Adrenal gland (tissue), 12 donors: ENCODE data around the gene OR10G4. TPM values are rescaled to one million over a fixed set of nuclear protein-coding genes. Genes with fewer than 3 reads are reported as not detected.

Experiments used
- DNase-seq, 7 donors: peaks; one replicate each; pipeline ENCODE4 v3.0.0-alpha.2; 2019 to 2020
- H3K27ac ChIP-seq, 5 donors: fragments of 200-600 bp; sonication (generic) in 4 of 5; 1 replicate in 3 of 5; 2 replicates in 2 of 5; pipeline versions ENCODE4 v1.5.1 to v1.8.0; 2016 to 2020; ENCODE audit warnings: mild to moderate bottlenecking in 1 of 5
- H3K27me3 ChIP-seq: fragments of 200-600 bp; 2 replicates; pipeline ENCODE4 v1.8.0; 2021
- H3K36me3 ChIP-seq, 2 donors: fragments of 200-600 bp; replicated peaks in 1 of 2; 1 replicate in 1 of 2; 2 replicates in 1 of 2; pipeline versions ENCODE4 v1.5.1 to v1.8.0; 2018 to 2022
- H3K4me1 ChIP-seq, 2 donors: fragments of 200-600 bp; replicated peaks in 1 of 2; 1 replicate in 1 of 2; 2 replicates in 1 of 2; pipeline versions ENCODE4 v1.5.1 to v1.8.0; 2018 to 2021
- H3K4me3 ChIP-seq, 4 donors: fragments of 200-600 bp; sonication (generic) in 3 of 4; one replicate each; pipeline ENCODE4 v1.5.1; 2016 to 2018
- H3K9me3 ChIP-seq, 3 donors: fragments of 200-600 bp; sonication (generic) in 1 of 3; replicated peaks in 1 of 3; 1 replicate in 2 of 3; 2 replicates in 1 of 3; pipeline versions ENCODE4 v1.5.1 to v1.8.0; 2016 to 2021
- POLR2A ChIP-seq, 2 donors: fragments of 450-650 bp; IDR thresholded peaks; one replicate each; pipeline ENCODE4 v1.6.1; 2017; ENCODE audit warnings: antibody characterized with exemption in 2 of 2, mild to moderate bottlenecking in 2 of 2, moderate library complexity in 1 of 2
- WGBS, 4 donors: extraction: QIAGEN DNeasy Blood & Tissue Kit in 2 of 4; methylation state at CpG; one replicate each; pipeline versions ENCODE4 v1.1.5 to v1.1.7; 2013 to 2017; 5-methylcytosine and 5-hydroxymethylcytosine counted together
- intact Hi-C, 2 donors: fragments of 100-400 bp; cut with DNase I; formaldehyde crosslinking; loops; one replicate each; pipeline versions ENCODE4 v1.14.1 to v1.15.0; 2022 to 2023
- polyA plus RNA-seq, 3 donors: library from polyadenylated mRNA; stranded (reverse); fragments of 200-250 nt in 2 of 3; fragments of 350-450 nt in 1 of 3; fragmentation: Illumina TruSeq in 1 of 3; extraction: RNeasy Lipid Tissue Mini Kit (QIAGEN cat#74804) in 1 of 3; gene quantifications; one replicate each; pipeline ENCODE4 v1.2.3, GENCODE V29; 2013 to 2014
- total RNA-seq, 9 donors: library from RNA; depleted of rRNA in 4 of 9; stranded (reverse); fragments of >200 nt in 4 of 9; fragments of 120-200 nt in 1 of 9; fragmentation: NEBNext Ultra II Directional in 1 of 9; extraction: Animal tissue kit (Norgen Biotek cat#: 25700) in 1 of 9; gene quantifications; one replicate each; pipeline versions ENCODE4 v1.1.0 to v1.2.4, GENCODE V29; 2013 to 2023
- TF ChIP-seq, protein P1 (sequence below), 6 experiments: fragments of 450-650 bp in 4 of 6; fragments of 200-600 bp in 2 of 6; sonication (generic) in 1 of 6; IDR thresholded peaks; 1 replicate in 5 of 6; 2 replicates in 1 of 6; pipeline versions ENCODE4 v1.5.1 to v1.8.0; 2016 to 2021; ENCODE audit warnings: antibody characterized with exemption in 6 of 6, mild to moderate bottlenecking in 2 of 6, moderate library complexity in 1 of 6
- donor health status: healthy with polysubstance abuse.
- donor health status: Bipolar disorder and iron deficiency.
- donor health status: DM: yes; HTN: yes; CAD: no.
- donor health status: DM: no; HTN: no; CAD: no.
- donor health status: DM: no; HTN: no; CAD: no.
- donor health status: DM: yes; HTN: yes; CAD: no.

Gene OR10G4
- total and polyA plus RNA-seq, 12 donors, result 0.06 TPM; not detected in 11

DNA sequence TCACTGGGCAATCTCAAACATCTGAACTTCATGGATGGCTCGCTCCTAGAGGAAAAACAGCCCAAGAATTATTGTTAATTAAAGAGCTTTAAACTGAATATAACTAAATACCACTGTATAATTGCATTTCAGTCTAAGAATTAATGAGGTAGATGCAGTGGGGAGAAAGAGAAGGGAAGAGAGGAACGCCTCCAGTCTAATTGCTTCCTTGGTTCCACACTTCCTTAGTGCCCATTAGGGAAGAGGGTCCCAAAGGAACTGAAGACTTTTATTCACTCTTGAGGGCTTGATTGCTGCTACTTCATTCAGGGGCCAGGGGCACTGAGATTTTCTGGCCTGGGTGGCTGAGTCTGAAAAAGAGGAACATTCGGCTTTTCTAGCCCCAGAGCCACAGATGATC lies 40.2 kb downstream of the OR10G4 start:
- H3K27ac ChIP-seq, result no peak overlapping the region

More for the DNA sequence above, 40.2 kb downstream of the OR10G4 start:
- Histone ChIP-seq H3K4me3 (no peak overlapping the region), H3K4me1 (no peaks in the 10 kb centered on the region), H3K36me3 (no peaks in the 10 kb centered on the region), H3K27me3 (peaks cover 1% of the 10 kb centered on the region), H3K9me3 (no peaks in the 10 kb centered on the region)
- intact Hi-C loops, result no loop called here
- TF ChIP-seq, protein P1, sequence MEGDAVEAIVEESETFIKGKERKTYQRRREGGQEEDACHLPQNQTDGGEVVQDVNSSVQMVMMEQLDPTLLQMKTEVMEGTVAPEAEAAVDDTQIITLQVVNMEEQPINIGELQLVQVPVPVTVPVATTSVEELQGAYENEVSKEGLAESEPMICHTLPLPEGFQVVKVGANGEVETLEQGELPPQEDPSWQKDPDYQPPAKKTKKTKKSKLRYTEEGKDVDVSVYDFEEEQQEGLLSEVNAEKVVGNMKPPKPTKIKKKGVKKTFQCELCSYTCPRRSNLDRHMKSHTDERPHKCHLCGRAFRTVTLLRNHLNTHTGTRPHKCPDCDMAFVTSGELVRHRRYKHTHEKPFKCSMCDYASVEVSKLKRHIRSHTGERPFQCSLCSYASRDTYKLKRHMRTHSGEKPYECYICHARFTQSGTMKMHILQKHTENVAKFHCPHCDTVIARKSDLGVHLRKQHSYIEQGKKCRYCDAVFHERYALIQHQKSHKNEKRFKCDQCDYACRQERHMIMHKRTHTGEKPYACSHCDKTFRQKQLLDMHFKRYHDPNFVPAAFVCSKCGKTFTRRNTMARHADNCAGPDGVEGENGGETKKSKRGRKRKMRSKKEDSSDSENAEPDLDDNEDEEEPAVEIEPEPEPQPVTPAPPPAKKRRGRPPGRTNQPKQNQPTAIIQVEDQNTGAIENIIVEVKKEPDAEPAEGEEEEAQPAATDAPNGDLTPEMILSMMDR (IDR thresholded peaks at IDR 0.05), result no peak
- no peak for TF ChIP-seq POLR2A (IDR thresholded peaks at IDR 0.05)
- WGBS, 4 donors, result 87 to 92% (median 90%) methylated on average over 3 of the region's 3 CpGs
- DNase-seq, result no peak

Other genes with a start within 250 kb of the OR10G4 start
- not detected for gene OR6M1, start 206.6 kb upstream of the OR10G4 start, total RNA-seq
- gene OR6M1, start 206.6 kb upstream of the OR10G4 start, polyA plus RNA-seq, result not detected
- not detected for gene TMEM225, start 127.3 kb upstream of the OR10G4 start, total RNA-seq
- not detected for gene TMEM225, start 127.3 kb upstream of the OR10G4 start, polyA plus RNA-seq
- gene OR8D4, start 110.8 kb upstream of the OR10G4 start, total RNA-seq, result under 1 TPM in 1 of 9 donors, not detected in 8; 0.11 TPM
- not detected for gene OR8D4, start 110.8 kb upstream of the OR10G4 start, polyA plus RNA-seq
- under 1 TPM in 1 of 9 donors, not detected in 8; 0.22 TPM for gene OR4D5, start 73.4 kb upstream of the OR10G4 start, total RNA-seq
- gene OR4D5, start 73.4 kb upstream of the OR10G4 start, polyA plus RNA-seq, result not detected
- gene OR6T1, start 69.2 kb upstream of the OR10G4 start, total RNA-seq, result not detected
- gene OR6T1, start 69.2 kb upstream of the OR10G4 start, polyA plus RNA-seq, result not detected
- gene OR10S1, start 35.2 kb upstream of the OR10G4 start, total RNA-seq, result not detected
- not detected for gene OR10S1, start 35.2 kb upstream of the OR10G4 start, polyA plus RNA-seq
- not detected for gene OR10G6, start 17.8 kb upstream of the OR10G4 start, total RNA-seq
- gene OR10G6, start 17.8 kb upstream of the OR10G4 start, polyA plus RNA-seq, result not detected
- gene OR10G9, start 10.0 kb downstream of the OR10G4 start, total RNA-seq, result not detected
- gene OR10G9, start 10.0 kb downstream of the OR10G4 start, polyA plus RNA-seq, result not detected
- gene OR10G8, start 13.8 kb downstream of the OR10G4 start, total RNA-seq, result not detected
- not detected for gene OR10G8, start 13.8 kb downstream of the OR10G4 start, polyA plus RNA-seq
- not detected for gene OR10G7, start 28.3 kb downstream of the OR10G4 start, total RNA-seq
- gene OR10G7, start 28.3 kb downstream of the OR10G4 start, polyA plus RNA-seq, result not detected
- gene VWA5A, start 102.5 kb downstream of the OR10G4 start, total RNA-seq, result 10 to 100 TPM; 22.1 to 81.3 (median 39.9) TPM
- gene VWA5A, start 102.5 kb downstream of the OR10G4 start, polyA plus RNA-seq, result 10 to 100 TPM; 16.5 to 50.5 (median 26.4) TPM
- not detected for gene OR10D3, start 170.3 kb downstream of the OR10G4 start, total RNA-seq
- gene OR10D3, start 170.3 kb downstream of the OR10G4 start, polyA plus RNA-seq, result not detected
- not detected for gene OR8G1, start 228.1 kb downstream of the OR10G4 start, total RNA-seq
- gene OR8G1, start 228.1 kb downstream of the OR10G4 start, polyA plus RNA-seq, result not detected
- gene OR8G5, start 243.4 kb downstream of the OR10G4 start, total RNA-seq, result not detected
- gene OR8G5, start 243.4 kb downstream of the OR10G4 start, polyA plus RNA-seq, result not detected